GM18499 (cell line): Measurements from ENCODE around the gene EXOC4.
"Not testable (repeated sequence)": the region's sequence is repeated elsewhere in the genome, so short reads cannot be mapped to it uniquely, and the experiment has no call there.

Experiments
- ATAC-seq: cut with Tn5 transposase; IDR thresholded peaks from one replicate; pipeline ENCODE4 v1.9.1; 2021; ENCODE audit warnings: moderate number of reproducible peaks; ENCODE audit not compliant: insufficient read depth, unreplicated experiment

Gene EXOC4

DNA sequence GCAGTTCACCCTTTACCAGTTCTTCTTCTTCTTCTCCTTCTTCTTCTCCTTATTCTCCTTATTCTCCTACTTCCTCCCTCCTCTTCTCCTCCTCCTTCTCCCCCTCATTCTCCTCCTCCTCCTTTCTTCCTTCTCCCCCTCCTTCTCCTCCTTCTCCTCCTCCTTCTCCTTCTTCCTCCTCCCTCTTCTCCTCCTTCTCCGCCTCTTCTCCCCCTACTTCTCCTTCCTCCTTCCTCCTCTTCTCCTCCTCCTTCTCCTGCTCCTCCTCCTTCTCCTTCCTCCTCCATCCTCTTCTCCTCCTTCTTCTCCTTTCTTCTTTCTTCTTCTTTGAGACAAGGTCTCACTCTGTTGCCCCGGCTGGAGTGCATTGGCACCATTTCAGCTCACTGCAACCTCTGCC, 816.3 kb downstream of the EXOC4 start:
- no peak for ATAC-seq

DNA sequence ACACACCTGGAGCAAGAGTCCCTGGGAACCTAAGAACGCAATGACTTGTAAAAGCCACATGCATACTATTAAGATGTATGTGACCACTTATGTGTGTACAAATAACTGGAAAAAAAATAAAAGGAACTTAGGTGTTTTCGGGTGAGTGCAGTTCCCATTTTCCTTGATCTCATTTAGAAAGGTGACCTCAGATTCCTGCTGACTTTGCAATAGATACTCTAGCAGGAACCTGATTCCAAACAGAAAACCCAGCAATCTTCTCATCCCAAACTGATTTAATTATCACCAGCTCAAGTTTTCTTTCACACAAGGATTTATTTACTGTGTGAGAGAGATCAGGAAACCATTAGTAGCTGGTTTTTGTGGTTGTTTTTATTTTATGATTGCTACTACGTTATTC, 817.8 kb downstream of the EXOC4 start:
- ATAC-seq = no peak

GRCh38 chr7:134071355-134072331, 818.8 kb downstream of the EXOC4 start:
- ATAC-seq = peak; percentile 76

GRCh38 chr7:134073276-134073675, 820.4 kb downstream of the EXOC4 start:
- ATAC-seq = no peak

- no peak for ATAC-seq
Observed at GRCh38 chr7:134075799-134076198, 822.9 kb downstream of the EXOC4 start.

- not testable (repeated sequence) for ATAC-seq
Observed at GRCh38 chr7:134077560-134077959, 824.7 kb downstream of the EXOC4 start.

DNA sequence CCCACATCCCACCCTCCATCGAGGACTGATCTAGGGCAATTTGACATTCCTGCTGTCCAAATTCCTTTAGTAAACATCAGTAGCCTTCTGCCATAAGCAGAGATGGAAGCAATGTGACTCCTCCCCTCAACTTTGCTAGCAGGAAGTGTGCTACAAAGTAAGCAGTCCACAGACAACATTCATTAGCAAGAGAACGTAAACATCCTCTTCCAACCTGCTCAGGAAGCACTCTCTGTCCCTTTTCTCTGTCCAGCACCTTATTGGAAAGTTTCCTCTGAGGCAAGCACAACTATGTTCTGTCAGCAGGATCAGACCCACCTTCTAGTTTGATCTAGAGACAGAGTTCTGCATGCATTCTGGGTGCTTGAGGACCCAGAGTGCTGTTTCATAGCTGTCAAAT, 826.1 kb downstream of the EXOC4 start:
- no peak for ATAC-seq

DNA sequence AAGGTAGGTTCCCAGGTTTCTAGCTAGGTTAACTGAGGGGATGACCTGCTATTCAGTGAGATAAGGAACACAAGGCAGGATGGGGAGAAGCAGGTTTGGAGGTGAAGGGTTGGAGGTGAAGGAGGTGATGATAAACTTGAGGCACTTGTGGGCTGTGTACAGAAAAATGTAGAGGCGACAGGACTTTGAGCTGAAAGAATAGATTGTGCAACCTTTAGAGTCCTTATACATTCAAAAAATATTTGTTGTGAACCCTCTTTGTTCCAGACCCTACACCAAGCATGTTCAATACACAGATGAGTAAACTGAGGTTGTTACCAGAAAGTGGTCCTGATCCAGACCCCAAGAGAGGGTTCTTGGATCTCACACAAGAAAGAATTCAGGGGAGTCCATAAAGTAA, 828.8 kb downstream of the EXOC4 start:
- no peak for ATAC-seq

DNA sequence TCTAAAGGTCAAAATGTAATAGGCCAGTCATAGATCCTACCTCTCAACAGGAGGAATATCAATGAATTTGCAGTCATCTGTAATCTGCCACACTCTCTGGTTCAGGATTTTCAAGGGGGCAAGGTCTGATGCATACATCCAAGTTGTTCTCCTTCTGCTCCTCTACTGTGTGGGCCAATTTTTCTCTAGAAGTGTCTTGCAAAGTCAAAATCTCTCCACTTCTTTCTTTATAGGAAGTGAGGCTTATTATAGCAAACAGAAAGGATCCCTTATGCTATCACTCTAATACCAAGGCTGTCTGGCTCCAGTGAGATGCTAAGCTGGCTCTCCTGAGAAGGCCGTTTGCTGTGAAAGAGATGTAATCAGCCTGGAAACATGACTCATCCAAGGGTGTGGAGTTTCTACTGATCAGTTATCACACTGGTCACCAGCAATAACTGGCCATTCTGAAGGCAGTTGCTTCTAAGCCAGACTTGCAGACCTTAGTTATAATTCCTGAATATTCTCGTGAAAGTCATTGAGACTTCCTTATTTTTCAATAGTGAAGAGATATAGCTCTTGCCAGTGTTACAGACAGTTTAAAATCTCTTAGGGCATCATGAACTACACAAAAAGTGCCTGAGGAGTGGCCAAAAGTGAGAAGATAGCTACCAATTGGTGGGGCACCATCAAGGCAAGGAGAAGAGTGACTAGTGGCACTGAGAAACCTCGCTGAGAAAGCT, 831.0 kb downstream of the EXOC4 start:
- no peak for ATAC-seq

GRCh38 chr7:134084488-134085144, 831.7 kb downstream of the EXOC4 start:
- peak; percentile 78 for ATAC-seq

- ATAC-seq = no peak
Observed at GRCh38 chr7:134085311-134085710, 832.4 kb downstream of the EXOC4 start.

DNA sequence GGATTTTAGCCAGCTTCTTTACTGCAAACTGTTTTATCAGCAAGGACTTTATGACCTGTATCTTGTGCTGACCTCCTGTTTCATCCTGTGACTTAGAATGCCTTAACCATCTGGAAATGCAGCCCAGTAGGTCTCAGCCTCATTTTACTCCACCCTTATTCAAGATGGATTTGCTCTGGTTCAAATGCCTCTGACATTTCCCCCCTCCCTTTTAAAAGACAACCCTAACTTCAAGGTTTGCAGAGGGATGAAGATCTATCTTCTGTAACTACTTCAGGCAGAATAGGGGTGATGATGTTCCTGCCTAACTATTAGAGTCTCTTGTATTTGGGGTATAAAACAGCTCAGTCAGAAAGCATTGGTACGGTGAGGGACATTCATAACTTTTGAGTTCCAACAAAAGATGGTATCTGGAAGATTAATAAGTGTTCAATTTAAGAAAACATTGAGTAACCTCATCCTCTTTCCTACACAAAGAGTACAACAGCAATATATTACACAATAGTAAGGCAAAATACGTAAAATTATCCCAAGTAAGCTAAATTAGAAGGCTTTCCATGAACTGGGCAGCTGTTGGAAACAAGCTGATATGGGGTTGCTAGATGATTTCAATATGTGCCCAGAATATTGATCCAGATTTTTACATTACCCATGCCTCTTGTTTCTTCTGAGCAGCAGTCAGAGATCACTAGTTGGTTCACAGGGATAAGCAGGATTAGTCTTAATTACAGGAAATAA, 834.3 kb downstream of the EXOC4 start:
- ATAC-seq = no peak

DNA sequence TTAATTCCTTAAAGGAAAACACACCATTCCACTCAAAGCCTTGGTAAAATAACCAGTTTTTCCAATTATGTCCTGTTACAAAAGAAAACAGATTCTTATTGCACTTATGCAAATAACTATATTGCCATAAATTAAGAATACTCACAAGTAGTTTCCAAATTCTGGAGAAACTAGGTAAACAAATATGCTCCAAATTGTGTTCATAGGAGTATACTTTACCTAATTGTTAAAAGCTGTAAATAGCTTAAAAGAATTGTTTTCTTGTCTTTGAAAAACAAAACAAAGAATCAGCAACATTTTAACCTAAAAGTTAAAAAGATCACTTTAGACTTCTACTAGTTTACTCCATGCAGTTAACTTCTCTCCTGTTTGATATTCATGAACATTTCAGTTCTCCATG, 835.3 kb downstream of the EXOC4 start:
- ATAC-seq = no peak

DNA sequence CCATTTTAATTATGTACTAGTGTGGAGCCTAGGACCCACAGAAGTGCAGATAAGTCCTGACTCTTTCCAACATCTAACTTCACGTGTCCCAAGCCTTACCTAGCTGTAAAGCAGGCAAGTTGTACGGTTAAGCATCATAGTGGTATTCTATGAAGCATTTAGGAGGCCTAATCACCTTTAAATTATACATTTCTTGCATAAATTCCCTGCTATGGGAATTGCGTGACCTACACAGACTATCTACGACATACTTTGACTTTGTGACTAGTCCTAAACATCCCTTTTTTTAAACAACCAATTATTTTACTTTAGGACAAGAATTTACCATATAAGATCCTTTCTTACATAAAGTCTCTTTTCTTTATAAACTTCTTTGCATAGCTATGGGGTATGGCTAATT, 836.6 kb downstream of the EXOC4 start:
- ATAC-seq = no peak

DNA sequence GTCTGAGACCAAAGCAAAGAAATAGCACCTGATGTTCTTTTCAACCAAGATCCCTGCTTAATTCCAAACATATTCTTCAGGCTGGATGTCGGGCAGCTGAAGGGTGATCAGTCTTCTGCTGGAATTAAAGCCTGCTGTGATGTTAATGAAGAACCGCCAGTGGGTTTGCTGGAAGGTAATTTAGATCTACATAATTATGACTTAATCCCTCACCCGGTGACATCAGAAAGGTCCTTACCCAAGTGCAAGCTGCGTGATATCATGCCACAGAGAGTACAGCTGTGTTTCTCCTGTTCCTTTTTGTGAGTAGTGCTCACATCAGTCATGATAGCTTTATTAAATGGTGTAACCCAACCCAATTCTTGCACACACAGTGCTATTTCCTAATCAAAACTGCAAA, 845.2 kb downstream of the EXOC4 start:
- no peak for ATAC-seq

DNA sequence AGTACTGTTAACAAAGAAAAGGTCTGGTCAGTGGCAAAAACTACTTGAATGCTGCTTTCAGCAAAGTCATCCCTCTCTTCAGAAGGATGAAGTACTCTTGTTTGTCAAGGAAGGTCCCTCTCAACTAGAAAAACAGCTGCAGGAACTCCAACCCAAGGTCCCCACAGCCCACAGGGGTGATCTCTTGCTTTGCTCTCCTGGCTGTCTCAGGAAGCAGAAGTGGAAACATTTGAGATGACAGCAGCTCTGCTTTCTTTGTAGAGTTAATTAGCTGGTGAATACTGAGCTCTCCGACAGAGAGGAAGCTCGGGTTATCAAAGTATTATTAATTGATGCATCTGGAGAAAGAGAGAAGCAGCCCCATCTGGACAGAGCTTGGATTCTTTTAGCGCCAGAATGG, 848.8 kb downstream of the EXOC4 start:
- ATAC-seq = no peak

GRCh38 chr7:134104166-134104565, 851.3 kb downstream of the EXOC4 start:
- no peak for ATAC-seq

DNA sequence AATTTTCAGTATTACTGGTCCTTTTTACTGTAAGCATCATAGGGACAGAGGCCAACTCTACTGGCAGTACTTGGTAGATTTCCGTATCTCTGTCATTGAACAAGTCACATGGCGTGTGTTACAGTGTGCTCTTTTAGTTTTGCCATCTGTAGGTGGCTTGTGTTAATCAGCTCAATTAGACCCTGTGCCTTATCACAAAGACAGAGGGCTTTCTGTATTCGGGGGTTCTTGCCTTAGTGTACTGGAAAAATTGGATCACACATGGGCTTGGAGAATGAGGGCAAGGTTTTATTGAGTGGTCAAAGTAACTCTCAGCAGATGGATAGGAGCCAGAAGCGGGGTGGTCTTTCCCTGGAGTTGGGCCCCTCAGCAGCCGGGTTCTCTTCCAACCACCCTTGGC, 853.0 kb downstream of the EXOC4 start:
- no peak for ATAC-seq

DNA sequence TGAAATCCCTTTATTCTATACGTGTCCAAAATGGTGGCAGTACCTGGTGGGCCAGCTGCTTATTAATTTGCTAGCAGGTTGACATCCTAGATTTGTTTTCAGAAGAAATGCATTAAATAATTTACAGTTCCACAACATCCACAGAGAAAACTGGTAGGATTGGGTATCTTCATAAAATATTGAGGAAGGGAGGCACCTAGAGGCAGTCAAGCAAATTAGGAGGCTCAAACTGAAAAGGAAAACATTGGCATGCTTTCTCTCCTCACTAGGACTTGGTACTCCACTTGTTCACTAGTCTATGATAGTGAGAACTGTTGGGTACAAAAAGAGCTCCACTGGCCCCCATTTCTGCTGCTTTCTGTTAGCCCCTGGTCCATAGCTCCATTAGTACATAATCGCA, 855.9 kb downstream of the EXOC4 start:
- no peak for ATAC-seq

DNA sequence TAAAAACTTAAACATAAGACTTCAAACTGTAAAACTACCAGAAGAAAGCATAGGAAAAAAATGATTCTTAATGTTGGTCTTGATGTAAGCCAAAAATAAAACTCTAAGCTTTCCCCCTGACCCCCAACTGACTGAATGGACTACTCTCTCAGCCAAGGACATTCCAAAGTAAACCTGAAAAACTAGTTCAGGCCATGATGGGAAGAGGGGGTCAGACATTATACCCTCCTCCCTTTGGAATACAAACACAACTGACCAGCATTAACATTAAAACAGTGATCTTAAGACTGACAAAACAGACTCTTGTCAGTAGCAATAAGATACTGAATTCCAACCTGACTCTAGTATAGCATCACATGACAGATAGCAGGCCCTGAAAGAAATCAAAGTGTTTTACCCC, 860.8 kb downstream of the EXOC4 start:
- no peak for ATAC-seq
